ENCODE results near the gene GARIN5A.

GARIN5A gene

GRCh38 chr19:50493171-50493570 is 16.5 kb upstream of the GARIN5A start:
- H3K4me3 ChIP-seq (ENCODE audit: low read length): no peak overlapping the region
- no peak for DNase-seq (ENCODE audit: low read depth)
- no peak for TF ChIP-seq CTCF (conservative IDR thresholded peaks at IDR 0.05; ENCODE audit: low read length)

DNA sequence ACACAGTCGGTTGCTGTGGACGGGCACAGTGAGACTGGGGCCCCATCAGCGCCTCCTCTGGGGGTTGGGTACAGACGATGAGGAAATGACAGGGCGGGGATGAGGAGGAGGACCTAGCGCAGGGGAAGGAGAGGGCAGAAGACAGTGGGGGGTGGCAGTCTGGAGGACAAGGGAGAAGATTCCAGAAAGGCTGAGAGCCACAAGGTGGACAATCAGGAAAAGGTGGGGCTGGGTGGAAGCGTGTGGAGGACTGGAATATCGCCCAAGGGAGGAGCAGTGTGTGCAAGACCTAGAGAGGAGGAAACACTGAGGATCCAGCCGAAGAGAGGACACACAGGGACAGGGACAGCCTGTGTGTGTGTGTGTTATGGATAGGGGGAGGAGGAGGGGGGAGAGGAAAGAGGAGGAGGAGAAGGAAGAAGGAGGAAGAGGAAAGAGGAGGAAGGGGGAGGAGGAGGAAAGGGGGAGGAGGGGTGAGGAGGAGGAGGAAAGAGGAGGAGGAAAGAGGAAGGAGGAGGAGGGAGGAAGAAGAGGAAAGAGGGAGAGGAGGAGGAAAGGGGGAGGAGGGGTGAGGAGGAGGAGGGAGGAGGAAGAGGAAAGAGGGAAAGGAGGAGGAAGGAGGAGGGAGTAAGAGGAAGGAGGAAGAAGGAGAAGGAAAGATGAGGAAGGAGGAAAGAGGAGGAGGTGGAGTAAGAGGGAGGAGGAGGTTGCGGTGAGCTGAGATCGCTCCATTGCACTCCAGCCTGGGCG is 15.8 kb upstream of the GARIN5A start:
- DNase-seq (ENCODE audit: low read depth): no peak
- H3K4me3 ChIP-seq (ENCODE audit: low read length): no peak overlapping the region
- no peak for TF ChIP-seq CTCF (conservative IDR thresholded peaks at IDR 0.05; ENCODE audit: low read length)

- peak; percentile 16 for DNase-seq (ENCODE audit: low read depth)
- no peak for TF ChIP-seq CTCF (conservative IDR thresholded peaks at IDR 0.05; ENCODE audit: low read length)
- H3K4me3 ChIP-seq (ENCODE audit: low read length): no peak overlapping the region
Observed at GRCh38 chr19:50490991-50491472, 14.4 kb upstream of the GARIN5A start.

DNA sequence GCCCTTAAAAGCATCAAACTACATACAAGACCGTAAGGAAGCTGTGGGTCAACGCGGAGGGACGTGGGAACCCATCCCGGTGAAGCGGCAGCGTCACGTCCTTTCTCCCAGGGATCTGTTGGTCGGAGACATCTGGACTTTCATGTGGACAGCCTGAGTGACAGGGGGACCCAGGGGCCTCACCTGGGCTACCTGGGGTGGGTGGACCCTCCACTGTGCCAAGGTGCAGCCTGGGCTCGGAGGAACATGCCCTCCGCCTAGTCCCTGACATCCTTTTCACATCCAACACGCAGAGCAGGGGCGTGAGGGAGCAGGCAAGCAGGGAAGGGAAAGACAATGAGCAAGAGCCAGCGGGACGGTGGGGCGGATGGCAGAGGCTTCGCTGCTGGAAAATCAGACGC is 13.8 kb upstream of the GARIN5A start:
- no peak overlapping the region for H3K4me3 ChIP-seq (ENCODE audit: low read length)
- no peak for TF ChIP-seq CTCF (conservative IDR thresholded peaks at IDR 0.05; ENCODE audit: low read length)
- no peak for DNase-seq (ENCODE audit: low read depth)

DNA sequence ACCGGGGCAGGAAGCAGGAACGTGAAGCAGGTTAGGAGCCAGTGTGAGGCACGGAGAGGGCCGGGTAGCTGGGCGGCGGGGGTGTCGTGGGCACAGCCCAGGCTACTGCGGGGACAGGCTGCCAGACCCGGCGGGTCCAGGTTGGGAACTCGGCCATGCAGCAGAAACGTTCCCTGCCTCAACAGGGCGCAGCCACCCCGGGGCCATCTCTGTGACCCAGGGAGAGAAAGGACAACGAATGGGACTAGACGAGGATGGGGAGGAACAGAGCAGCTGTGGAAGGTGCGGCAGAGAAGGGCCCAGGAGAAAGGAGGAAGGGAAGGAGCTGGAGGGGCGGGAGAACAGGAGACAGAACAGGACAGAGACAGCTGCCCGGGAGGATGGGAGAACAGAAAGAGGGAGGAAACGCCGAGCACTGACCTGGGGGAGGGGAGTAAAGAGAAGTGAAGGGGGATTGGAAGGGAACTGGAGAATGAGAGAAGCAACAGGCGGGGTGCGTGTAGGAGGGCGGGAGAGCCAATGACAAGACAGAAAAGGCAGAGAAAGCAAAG is 12.9 kb upstream of the GARIN5A start:
- no peak overlapping the region for H3K4me3 ChIP-seq (ENCODE audit: low read length)
- no peak for DNase-seq (ENCODE audit: low read depth)
- TF ChIP-seq CTCF (conservative IDR thresholded peaks at IDR 0.05; ENCODE audit: low read length): no peak

DNA sequence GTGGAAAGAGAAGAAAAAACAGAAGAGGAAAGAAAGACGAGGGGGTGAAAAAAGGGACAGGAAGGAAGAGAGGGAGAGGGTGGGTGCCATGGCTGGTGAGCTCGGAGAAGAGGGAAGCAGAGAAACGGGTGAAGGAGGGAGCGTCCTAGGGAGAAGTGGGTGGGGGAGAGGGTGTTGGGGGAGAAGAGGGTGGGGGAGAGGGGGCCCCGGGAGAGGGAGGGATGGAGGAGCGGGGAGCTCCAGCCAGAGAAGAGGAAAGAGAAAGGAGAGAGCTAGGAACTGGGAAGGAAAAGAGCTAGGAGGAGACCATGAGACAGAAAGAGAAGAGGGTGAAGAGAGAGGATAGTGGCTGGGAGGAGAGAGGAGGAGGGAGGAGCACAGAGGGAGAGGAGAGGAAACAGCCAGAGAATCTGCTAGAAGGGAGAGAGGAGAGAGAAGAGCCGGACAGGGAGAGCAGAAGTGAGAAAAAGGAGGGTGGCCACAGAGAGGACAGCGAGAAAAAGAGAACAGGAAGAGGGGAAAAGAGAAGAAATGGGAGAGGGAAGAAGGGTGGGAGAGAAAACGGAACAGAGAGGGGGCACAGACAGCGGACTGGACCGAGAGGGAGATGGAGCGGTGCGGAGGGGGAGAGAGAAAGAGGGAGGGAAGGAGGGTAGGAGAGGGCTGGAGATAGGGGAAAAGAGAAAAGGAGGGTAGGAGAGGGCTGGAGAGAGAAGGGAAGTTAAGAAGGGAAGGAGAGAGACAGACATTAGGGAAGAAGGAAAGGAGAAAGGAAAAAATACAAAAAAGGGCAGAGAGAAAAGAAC is 11.9 kb upstream of the GARIN5A start:
- TF ChIP-seq CTCF (conservative IDR thresholded peaks at IDR 0.05; ENCODE audit: low read length): no peak
- no peak for DNase-seq (ENCODE audit: low read depth)
- H3K4me3 ChIP-seq (ENCODE audit: low read length): no peak overlapping the region
